ENCODE measurements around the gene ACOX3.
"Not testable (repeated sequence)": the region's sequence is repeated elsewhere in the genome, so short reads cannot be mapped to it uniquely, and the experiment has no call there.

Gene ACOX3

GRCh38 chr4:8386731-8387130 lies 53.8 kb downstream of the ACOX3 start:
- H3K4me3 ChIP-seq (ENCODE audit: control insufficient read depth, low read depth, low read length) = no peak overlapping the region
- TF ChIP-seq CTCF (IDR thresholded peaks at IDR 0.05; ENCODE audit: control insufficient read depth, insufficient read depth, low read depth, low read length, missing control alignments) = no peak

GRCh38 chr4:8386131-8386530 lies 54.4 kb downstream of the ACOX3 start:
- H3K4me3 ChIP-seq (ENCODE audit: control insufficient read depth, low read depth, low read length); DNase-seq (ENCODE audit: low read depth): not testable (repeated sequence)

More at GRCh38 chr4:8386731-8387130, 53.8 kb downstream of the ACOX3 start:
- no peak for DNase-seq (ENCODE audit: low read depth)

- H3K4me3 ChIP-seq (ENCODE audit: control insufficient read depth, low read depth, low read length) = no peak overlapping the region
- TF ChIP-seq CTCF (IDR thresholded peaks at IDR 0.05; ENCODE audit: control insufficient read depth, insufficient read depth, low read depth, low read length, missing control alignments) = no peak
- no peak for DNase-seq (ENCODE audit: low read depth)
These were observed 54.9 kb downstream of the ACOX3 start for GRCh38 chr4:8385611-8386010.

GRCh38 chr4:8385106-8385505 lies 55.4 kb downstream of the ACOX3 start:
- no peak overlapping the region for H3K4me3 ChIP-seq (ENCODE audit: control insufficient read depth, low read depth, low read length)
- DNase-seq (ENCODE audit: low read depth) = no peak
- TF ChIP-seq CTCF (IDR thresholded peaks at IDR 0.05; ENCODE audit: control insufficient read depth, insufficient read depth, low read depth, low read length, missing control alignments) = no peak

GRCh38 chr4:8384397-8385060 lies 56.0 kb downstream of the ACOX3 start:
- TF ChIP-seq CTCF (IDR thresholded peaks at IDR 0.05; ENCODE audit: control insufficient read depth, insufficient read depth, low read depth, low read length, missing control alignments) = no peak
- DNase-seq (ENCODE audit: low read depth) = no peak
- no peak overlapping the region for H3K4me3 ChIP-seq (ENCODE audit: control insufficient read depth, low read depth, low read length)

GRCh38 chr4:8383451-8384160 lies 56.9 kb downstream of the ACOX3 start:
- no peak for TF ChIP-seq CTCF (IDR thresholded peaks at IDR 0.05; ENCODE audit: control insufficient read depth, insufficient read depth, low read depth, low read length, missing control alignments)
- DNase-seq (ENCODE audit: low read depth) = no peak
- H3K4me3 ChIP-seq (ENCODE audit: control insufficient read depth, low read depth, low read length) = no peak overlapping the region

- DNase-seq (ENCODE audit: low read depth) = no peak
- H3K4me3 ChIP-seq (ENCODE audit: control insufficient read depth, low read depth, low read length) = no peak overlapping the region
- TF ChIP-seq CTCF (IDR thresholded peaks at IDR 0.05; ENCODE audit: control insufficient read depth, insufficient read depth, low read depth, low read length, missing control alignments) = no peak
These were observed 57.5 kb downstream of the ACOX3 start for GRCh38 chr4:8383016-8383415.

All from AG09309 (cell line).